GM21529 (cell line): ENCODE measurements around the gene FRA10AC1.

Source experiments
- ATAC-seq: cut with Tn5 transposase; IDR thresholded peaks from one replicate; pipeline ENCODE4 v1.9.1; 2021; ENCODE audit not compliant: unreplicated experiment

The FRA10AC1 gene, protein sequence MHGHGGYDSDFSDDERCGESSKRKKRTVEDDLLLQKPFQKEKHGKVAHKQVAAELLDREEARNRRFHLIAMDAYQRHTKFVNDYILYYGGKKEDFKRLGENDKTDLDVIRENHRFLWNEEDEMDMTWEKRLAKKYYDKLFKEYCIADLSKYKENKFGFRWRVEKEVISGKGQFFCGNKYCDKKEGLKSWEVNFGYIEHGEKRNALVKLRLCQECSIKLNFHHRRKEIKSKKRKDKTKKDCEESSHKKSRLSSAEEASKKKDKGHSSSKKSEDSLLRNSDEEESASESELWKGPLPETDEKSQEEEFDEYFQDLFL

GRCh38 chr10:93702210-93703001, at the start of gene FRA10AC1:
TSS of gene FRA10AC1 (minus strand) at chr10:93702592. CDS start at chr10:93700106, 2,486 bp downstream.
- ATAC-seq = peak; percentile 85

GRCh38 chr10:93751832-93752231, 49.4 kb upstream of the FRA10AC1 start:
- ATAC-seq = no peak

GRCh38 chr10:93751124-93751523, 48.7 kb upstream of the FRA10AC1 start:
- no peak for ATAC-seq

GRCh38 chr10:93749218-93749799, 46.9 kb upstream of the FRA10AC1 start:
- ATAC-seq = no peak

DNA sequence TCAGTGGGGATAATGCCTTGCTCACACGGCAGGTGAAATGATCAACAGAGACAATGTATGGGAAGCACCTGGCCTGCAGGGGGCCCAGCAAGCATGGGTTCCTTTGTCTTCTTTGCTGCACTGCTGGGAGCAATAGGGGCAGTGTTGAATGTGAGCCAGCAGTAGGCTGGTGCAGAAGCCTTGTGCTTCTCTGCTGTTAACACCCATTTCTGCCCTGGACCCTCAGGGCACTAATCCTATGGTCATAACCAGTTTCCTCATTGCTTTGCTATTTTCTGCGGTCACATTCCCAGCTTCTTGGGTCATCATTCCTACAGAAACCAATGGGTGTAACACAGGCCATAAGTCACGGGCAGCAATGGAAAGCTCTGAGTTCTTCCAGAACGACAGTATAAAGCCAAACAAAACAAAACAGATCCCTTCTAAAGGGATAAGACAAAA, 44.5 kb upstream of the FRA10AC1 start:
- ATAC-seq = peak; percentile 39

DNA sequence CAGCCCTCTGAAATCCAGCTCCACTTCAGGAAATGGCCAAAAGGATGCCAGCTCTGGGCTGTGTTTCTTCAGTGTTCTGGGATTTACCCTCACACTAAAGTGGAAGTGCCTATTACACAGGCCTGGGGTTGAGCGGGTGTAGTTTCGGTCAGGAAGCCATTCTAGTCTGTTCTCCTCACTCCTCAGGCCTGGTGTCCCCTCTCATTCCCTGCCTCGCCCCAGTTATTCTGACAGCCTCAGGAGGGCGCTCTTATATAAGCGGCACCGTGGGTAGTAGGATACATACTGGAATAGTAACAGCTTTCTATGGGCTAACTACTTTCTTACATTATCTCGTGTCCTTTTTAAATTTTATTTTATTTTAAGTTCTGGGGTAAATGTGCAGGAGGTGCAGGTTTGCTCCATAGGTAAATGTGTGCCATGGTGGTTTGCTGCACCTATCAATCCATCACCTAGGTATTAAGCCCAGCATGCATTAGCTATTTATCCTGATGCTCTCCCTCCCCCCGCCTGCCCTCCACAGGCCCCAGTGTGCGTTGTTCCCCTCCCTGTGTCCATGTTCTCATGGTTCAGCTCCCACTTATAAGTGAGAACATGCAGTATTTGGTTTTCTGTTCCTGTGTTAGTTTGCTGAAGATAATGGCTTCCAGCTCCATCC, 43.1 kb upstream of the FRA10AC1 start:
- no peak for ATAC-seq

- peak; percentile 92 for ATAC-seq
These were observed 40.4 kb upstream of the FRA10AC1 start for GRCh38 chr10:93742633-93743349.

DNA sequence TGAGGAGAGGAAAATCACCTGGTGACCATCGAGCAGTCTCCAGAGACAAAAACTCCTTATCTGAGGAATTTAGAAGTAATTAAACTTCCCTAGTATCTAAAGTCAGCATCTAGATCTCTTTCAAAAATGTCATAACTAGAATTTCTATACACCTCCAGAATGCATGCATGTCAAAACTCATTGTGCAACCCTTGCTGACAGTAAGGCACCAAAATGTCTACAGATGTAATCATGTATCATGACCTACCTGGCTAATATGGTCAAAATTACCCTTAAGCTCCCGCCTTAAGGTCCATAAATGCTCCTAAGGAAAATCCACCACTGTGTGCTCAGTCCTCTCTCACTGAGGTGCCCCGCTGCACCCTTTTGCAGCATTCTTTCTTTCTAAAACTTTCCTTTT, 39.0 kb upstream of the FRA10AC1 start:
- ATAC-seq = no peak

DNA sequence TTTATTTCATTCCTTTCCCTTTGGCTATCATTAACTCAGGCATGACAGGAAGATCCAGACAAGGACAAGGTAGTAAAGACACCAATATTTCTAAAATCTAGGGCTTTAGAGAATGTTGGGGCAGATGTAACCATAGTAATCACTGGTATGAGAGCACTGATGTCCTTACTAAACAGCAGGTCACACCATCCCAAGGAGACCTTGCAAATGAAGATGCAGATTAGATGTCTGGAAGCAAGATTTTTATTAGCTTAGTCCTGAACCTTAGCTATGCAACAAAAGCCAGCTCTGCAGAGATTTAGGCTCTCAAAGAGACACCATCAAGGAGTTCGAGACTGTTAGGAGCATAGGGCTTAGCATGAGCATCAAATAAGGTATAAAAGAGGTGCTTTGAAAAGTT, 23.6 kb upstream of the FRA10AC1 start:
- ATAC-seq = no peak

DNA sequence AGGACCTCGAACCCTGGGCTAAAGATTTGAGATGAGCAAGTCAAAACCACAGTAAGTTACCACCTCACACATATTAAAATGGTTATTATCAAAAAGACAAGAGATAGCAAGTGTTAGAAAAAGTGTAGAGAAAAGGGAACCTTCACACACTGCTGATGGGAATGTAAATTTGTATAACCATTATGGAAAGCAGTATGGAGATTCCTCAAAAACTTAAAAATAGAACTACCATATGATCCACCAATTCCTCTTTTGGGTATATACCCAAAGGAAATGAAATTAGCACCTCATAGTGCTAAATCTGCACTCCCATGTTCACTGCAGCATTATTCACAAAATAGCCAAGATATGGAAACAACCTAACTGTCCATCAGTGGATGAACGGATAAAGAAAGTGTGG, 20.8 kb upstream of the FRA10AC1 start:
- no peak for ATAC-seq

DNA sequence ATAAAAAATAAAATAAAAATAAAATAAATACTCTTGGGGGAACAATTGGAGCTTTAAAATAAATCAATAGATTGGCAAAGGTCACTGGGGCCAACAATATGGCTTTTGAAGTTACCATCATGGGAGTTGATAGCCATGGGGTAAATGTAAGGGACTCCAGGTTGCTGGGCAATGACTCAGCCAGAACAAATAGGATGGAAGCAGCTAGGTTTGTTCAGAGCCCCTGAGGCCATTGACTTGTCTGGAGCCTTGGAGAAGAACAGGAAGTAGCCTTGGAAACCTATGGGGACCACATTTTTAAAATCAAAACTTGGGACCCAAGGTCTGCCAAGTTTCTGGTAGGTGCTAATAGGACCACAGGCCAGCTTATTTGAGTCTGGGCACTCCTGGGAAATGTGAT, 20.2 kb upstream of the FRA10AC1 start:
- no peak for ATAC-seq

- ATAC-seq = no peak
These were observed 17.5 kb upstream of the FRA10AC1 start for GRCh38 chr10:93719901-93720300.

GRCh38 chr10:93718937-93719725, 16.7 kb upstream of the FRA10AC1 start:
- peak; percentile 67 for ATAC-seq

GRCh38 chr10:93716766-93717165, 14.4 kb upstream of the FRA10AC1 start:
- ATAC-seq = no peak

- peak; percentile 89 for ATAC-seq
These were observed 13.0 kb upstream of the FRA10AC1 start for GRCh38 chr10:93715345-93715744.

DNA sequence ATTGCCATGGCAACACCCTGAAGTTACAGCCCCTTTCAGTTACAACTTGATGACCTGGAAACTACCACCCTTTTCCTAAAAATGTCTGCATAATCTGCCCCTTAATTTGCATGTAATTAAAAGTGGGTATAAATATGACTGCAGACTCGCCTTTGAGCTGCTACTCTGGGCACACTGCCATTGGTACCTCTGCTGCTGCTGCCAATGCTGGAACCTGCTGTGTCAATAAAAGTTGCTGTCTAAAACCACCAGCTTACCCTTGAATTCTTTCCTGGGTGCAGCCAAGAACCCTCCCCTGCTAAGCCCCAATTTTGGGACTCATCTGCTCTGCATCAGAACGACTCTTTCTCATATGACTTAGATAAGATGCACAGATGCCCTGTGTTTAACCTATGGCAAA, 10.2 kb upstream of the FRA10AC1 start:
- ATAC-seq = no peak

- no peak for ATAC-seq
These were observed 9.5 kb upstream of the FRA10AC1 start for GRCh38 chr10:93711891-93712290.

GRCh38 chr10:93710333-93710909, 8.0 kb upstream of the FRA10AC1 start:
- no peak for ATAC-seq

DNA sequence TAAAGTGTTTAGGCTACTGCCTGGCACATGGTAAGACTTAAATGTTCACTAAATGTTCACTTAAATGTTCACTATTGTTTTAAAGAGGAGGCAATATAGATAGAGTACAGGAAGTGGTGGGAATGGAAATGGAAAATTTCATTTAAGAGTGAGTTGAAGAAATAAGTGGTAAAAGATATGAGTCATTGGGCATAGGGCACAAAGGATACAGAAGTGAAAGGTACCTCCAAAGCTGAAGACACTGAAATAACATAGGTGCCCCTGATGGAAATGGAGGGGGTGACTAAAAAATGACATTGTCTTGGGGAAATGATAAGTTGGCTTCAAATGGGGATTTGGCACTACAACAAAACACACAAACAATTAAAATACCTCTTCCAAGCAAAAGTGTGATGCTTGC, 5.2 kb upstream of the FRA10AC1 start:
- ATAC-seq = no peak

DNA sequence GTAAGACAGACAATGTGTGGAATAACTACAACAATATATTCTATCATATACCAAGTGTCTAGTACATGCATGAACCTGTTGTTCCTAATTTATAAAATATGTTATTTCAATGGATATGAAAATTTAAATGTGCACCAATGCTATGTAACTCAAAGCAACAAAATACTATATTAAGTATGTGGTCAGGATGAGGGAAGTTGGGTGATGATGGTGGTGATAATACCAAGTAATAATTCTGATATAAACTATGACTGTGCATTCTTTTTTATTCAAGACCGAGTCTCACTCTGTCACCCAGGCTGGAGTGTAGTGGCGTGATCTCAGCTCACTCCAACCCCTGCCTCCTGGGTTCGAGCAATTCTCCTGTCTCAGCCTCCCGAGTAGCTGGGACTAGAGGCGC, 2.1 kb upstream of the FRA10AC1 start:
- no peak for ATAC-seq
